Stomach (tissue), 9 donors: ENCODE measurements around the gene BTBD9. TPM values are rescaled to one million over a fixed set of nuclear protein-coding genes. Genes with fewer than 3 reads are reported as not detected.

Experiments
- DNase-seq, 2 donors: peaks; one replicate each; pipeline versions ENCODE4 v3.0.0 to v3.0.0-alpha.2; 2013 to 2019
- H3K27ac ChIP-seq, 5 donors: fragments of 200-600 bp in 4 of 5; sonication (generic) in 4 of 5; one replicate each; pipeline ENCODE4 v1.5.1; 2013 to 2019; ENCODE audit warnings: mild to moderate bottlenecking in 1 of 5, moderate library complexity in 1 of 5
- H3K27me3 ChIP-seq, 3 donors: fragments of 200-600 bp; sonication (generic); one replicate each; pipeline ENCODE4 v1.5.1; 2017 to 2019; ENCODE audit warnings: mixed run types in 1 of 3
- H3K36me3 ChIP-seq, 4 donors: fragments of 200-600 bp; sonication (generic); 1 replicate in 3 of 4; 2 replicates in 1 of 4; pipeline ENCODE4 v1.5.1; 2016 to 2019
- H3K4me1 ChIP-seq, 4 donors: fragments of 200-600 bp; sonication (generic); one replicate each; pipeline ENCODE4 v1.5.1; 2016 to 2019
- H3K4me3 ChIP-seq, 4 donors: fragments of 200-600 bp; sonication (generic) in 3 of 4; one replicate each; pipeline ENCODE4 v1.5.1; 2016 to 2019; ENCODE audit warnings: mild to moderate bottlenecking in 1 of 4
- H3K9me3 ChIP-seq, 4 donors: fragments of 200-600 bp; sonication (generic); one replicate each; pipeline ENCODE4 v1.5.1; 2016 to 2019
- EP300 ChIP-seq: sonication (generic); formaldehyde crosslinking; IDR thresholded peaks from one replicate; pipeline ENCODE4 v1.6.1; 2017; ENCODE audit warnings: antibody characterized with exemption
- POLR2A ChIP-seq, 4 donors: fragments of 450-650 bp; IDR thresholded peaks; one replicate each; pipeline ENCODE4 v1.6.1; 2016; ENCODE audit warnings: antibody characterized with exemption in 4 of 4, control low read depth in 2 of 4, mild to moderate bottlenecking in 1 of 4, moderate library complexity in 1 of 4
- POLR2AphosphoS5 ChIP-seq, 3 donors: sonication (generic); formaldehyde crosslinking; IDR thresholded peaks; one replicate each; pipeline ENCODE4 v1.6.1; 2016; ENCODE audit warnings: antibody characterized with exemption in 3 of 3
- WGBS, 5 donors: extraction: QIAGEN DNeasy Blood & Tissue Kit in 3 of 5; methylation state at CpG; one replicate each; pipeline versions ENCODE4 v1.1.5 to v1.1.7; 2013 to 2018; 5-methylcytosine and 5-hydroxymethylcytosine counted together
- intact Hi-C: fragments of 100-400 bp; cut with DNase I; formaldehyde crosslinking; loops from one replicate; pipeline ENCODE4 v1.15.1; 2023; ENCODE audit warnings: low total_unique reads
- polyA plus RNA-seq, 3 donors: library from polyadenylated mRNA; stranded (reverse); fragments of 200-250 nt; gene quantifications; one replicate each; pipeline ENCODE4 v1.2.3, GENCODE V29; 2013
- total RNA-seq, 5 donors: library from RNA; depleted of rRNA; stranded (reverse); fragments of >200 nt; gene quantifications; one replicate each; pipeline versions ENCODE4 v1.1.0 to v1.2.3, GENCODE V29; 2014 to 2016
- TF ChIP-seq, protein P1 (sequence below), 7 experiments: fragments of 450-650 bp in 4 of 7; fragments of 200-600 bp in 3 of 7; sonication (generic) in 3 of 7; IDR thresholded peaks; one replicate each; pipeline ENCODE4 v1.5.1; 2016 to 2019; ENCODE audit warnings: antibody characterized with exemption in 7 of 7, control low read depth in 2 of 7, mild to moderate bottlenecking in 1 of 7
- donor health status: healthy with polysubstance abuse.
- donor health status: Bipolar disorder and iron deficiency.
- donor health status: healthy.

The BTBD9 gene
- total and polyA plus RNA-seq, 8 donors = 1.4 to 90.2 (median 6.8) TPM

DNA sequence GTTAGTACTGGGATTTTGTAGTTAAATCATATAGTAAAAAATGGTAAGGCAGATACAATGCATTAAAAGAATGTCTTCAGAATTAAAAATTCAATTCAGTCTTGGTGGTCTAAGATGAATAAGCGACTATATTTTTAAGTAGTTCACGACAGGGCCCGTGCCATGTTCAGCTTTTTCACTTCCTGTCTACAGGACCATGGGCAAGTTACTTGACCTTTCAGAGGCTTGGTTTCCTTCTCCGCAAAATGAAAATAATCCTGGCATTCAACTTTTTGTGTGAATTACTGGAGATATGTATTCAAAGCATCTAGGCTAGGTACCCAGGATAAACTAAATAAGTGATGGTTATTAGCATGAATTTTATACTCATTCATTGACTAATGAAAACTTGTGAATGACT, 216.0 kb downstream of the BTBD9 start:
- no peak for TF ChIP-seq EP300
- TF ChIP-seq, protein P1, sequence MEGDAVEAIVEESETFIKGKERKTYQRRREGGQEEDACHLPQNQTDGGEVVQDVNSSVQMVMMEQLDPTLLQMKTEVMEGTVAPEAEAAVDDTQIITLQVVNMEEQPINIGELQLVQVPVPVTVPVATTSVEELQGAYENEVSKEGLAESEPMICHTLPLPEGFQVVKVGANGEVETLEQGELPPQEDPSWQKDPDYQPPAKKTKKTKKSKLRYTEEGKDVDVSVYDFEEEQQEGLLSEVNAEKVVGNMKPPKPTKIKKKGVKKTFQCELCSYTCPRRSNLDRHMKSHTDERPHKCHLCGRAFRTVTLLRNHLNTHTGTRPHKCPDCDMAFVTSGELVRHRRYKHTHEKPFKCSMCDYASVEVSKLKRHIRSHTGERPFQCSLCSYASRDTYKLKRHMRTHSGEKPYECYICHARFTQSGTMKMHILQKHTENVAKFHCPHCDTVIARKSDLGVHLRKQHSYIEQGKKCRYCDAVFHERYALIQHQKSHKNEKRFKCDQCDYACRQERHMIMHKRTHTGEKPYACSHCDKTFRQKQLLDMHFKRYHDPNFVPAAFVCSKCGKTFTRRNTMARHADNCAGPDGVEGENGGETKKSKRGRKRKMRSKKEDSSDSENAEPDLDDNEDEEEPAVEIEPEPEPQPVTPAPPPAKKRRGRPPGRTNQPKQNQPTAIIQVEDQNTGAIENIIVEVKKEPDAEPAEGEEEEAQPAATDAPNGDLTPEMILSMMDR (IDR thresholded peaks at IDR 0.05) = no peak
- TF ChIP-seq POLR2A (IDR thresholded peaks at IDR 0.05) = no peak
- no peak for TF ChIP-seq POLR2AphosphoS5 (IDR thresholded peaks at IDR 0.05)
- 79 to 91% (median 83%) methylated on average over 4 of the region's 4 CpGs for WGBS, 5 donors
- Histone ChIP-seq H3K27ac (no peak overlapping the region), H3K27me3 (no peaks in the 10 kb centered on the region), H3K9me3 (no peaks in the 10 kb centered on the region), H3K4me1 (no peaks in the 10 kb centered on the region), H3K4me3 (no peak overlapping the region), H3K36me3 (no peaks in the 10 kb centered on the region)
- DNase-seq = no peak
- intact Hi-C loops = no loop called here

GRCh38 chr6:38420207-38420606, 219.5 kb downstream of the BTBD9 start:
- no peaks in the 10 kb centered on the region for H3K4me1 ChIP-seq
- TF ChIP-seq POLR2A (IDR thresholded peaks at IDR 0.05) = no peak
- TF ChIP-seq POLR2AphosphoS5 (IDR thresholded peaks at IDR 0.05) = no peak
- TF ChIP-seq EP300 = no peak
- TF ChIP-seq, protein P1 (IDR thresholded peaks at IDR 0.05) = no peak
- 95 to 98% (median 96%) methylated on average over 2 of the region's 2 CpGs for WGBS, 5 donors

GRCh38 chr6:38417521-38417920, 222.2 kb downstream of the BTBD9 start:
- no peak for DNase-seq
- Histone ChIP-seq H3K36me3 (no peaks in the 10 kb centered on the region), H3K4me3 (no peak overlapping the region), H3K27ac (no peak overlapping the region), H3K9me3 (no peaks in the 10 kb centered on the region), H3K27me3 (no peaks in the 10 kb centered on the region), H3K4me1 (no peaks in the 10 kb centered on the region)
- 88 to 99% (median 93%) methylated on average over 6 of the region's 6 CpGs for WGBS, 5 donors
- TF ChIP-seq EP300 (no peak), POLR2A (IDR thresholded peaks at IDR 0.05) (no peak), POLR2AphosphoS5 (IDR thresholded peaks at IDR 0.05) (no peak)
- TF ChIP-seq, protein P1 (IDR thresholded peaks at IDR 0.05) = no peak
- intact Hi-C loops = no loop called here

More at GRCh38 chr6:38420207-38420606, 219.5 kb downstream of the BTBD9 start:
- no peak for DNase-seq
- intact Hi-C loops = no loop called here
- H3K27ac ChIP-seq = no peak overlapping the region
- no peak overlapping the region for H3K4me3 ChIP-seq
- no peaks in the 10 kb centered on the region for H3K27me3 ChIP-seq
- H3K9me3 ChIP-seq = no peaks in the 10 kb centered on the region
- no peaks in the 10 kb centered on the region for H3K36me3 ChIP-seq

- intact Hi-C loops = no loop called here
- Histone ChIP-seq H3K9me3 (no peaks in the 10 kb centered on the region), H3K27me3 (no peaks in the 10 kb centered on the region), H3K27ac (no peak overlapping the region), H3K36me3 (no peaks in the 10 kb centered on the region), H3K4me3 (no peak overlapping the region), H3K4me1 (no peaks in the 10 kb centered on the region)
- no peak for DNase-seq
- TF ChIP-seq, protein P1 (IDR thresholded peaks at IDR 0.05) = no peak
- 74 to 93% (median 92%) methylated on average over 5 of the region's 5 CpGs for WGBS, 5 donors
Observed at GRCh38 chr6:38415231-38416005, 224.3 kb downstream of the BTBD9 start.
